Activated T-cell treated with anti-CD3 and anti-CD28 coated beads, Interleukin-2, amount 50 U/mL, for 24 hours (primary cell): ENCODE data around the gene PCNX4.
"Not testable (repeated sequence)": the region's sequence is repeated elsewhere in the genome, so short reads cannot be mapped to it uniquely, and the experiment has no call there.

Experiments
- DNase-seq: peaks from one replicate; pipeline ENCODE4 v3.0.0-alpha.2; 2020
- H3K27ac Mint-ChIP-seq: 2 replicates; pipeline ENCODE4 v1.8.0; 2020; ENCODE audit warnings: mild to moderate bottlenecking, mixed read lengths
- H3K27me3 Mint-ChIP-seq: 2 replicates; pipeline ENCODE4 v1.8.0; 2020; ENCODE audit warnings: mixed read lengths
- H3K36me3 Mint-ChIP-seq: 2 replicates; pipeline ENCODE4 v1.8.0; 2020; ENCODE audit warnings: low read depth, mixed read lengths
- H3K4me1 Mint-ChIP-seq: 2 replicates; pipeline ENCODE4 v1.8.0; 2020; ENCODE audit warnings: low read depth, mixed read lengths
- H3K4me3 Mint-ChIP-seq: 2 replicates; pipeline ENCODE4 v1.8.0; 2020; ENCODE audit warnings: mild to moderate bottlenecking, moderate library complexity, mixed read lengths
- H3K9me3 Mint-ChIP-seq: 2 replicates; pipeline ENCODE4 v1.8.0; 2020; ENCODE audit warnings: mixed read lengths

The PCNX4 gene

GRCh38 chr14:60093080-60093479 lies 1.4 kb downstream of the PCNX4 start:
- H3K27ac Mint-ChIP-seq, result peak overlapping the region; percentile 96
- peaks cover 49% of the 10 kb centered on the region for H3K4me1 Mint-ChIP-seq
- no peak for DNase-seq
- H3K36me3 Mint-ChIP-seq, result peaks cover 57% of the 10 kb centered on the region
- H3K9me3 Mint-ChIP-seq, result no peaks in the 10 kb centered on the region
- H3K27me3 Mint-ChIP-seq, result no peaks in the 10 kb centered on the region
- peak overlapping the region; percentile 97 for H3K4me3 Mint-ChIP-seq

DNA sequence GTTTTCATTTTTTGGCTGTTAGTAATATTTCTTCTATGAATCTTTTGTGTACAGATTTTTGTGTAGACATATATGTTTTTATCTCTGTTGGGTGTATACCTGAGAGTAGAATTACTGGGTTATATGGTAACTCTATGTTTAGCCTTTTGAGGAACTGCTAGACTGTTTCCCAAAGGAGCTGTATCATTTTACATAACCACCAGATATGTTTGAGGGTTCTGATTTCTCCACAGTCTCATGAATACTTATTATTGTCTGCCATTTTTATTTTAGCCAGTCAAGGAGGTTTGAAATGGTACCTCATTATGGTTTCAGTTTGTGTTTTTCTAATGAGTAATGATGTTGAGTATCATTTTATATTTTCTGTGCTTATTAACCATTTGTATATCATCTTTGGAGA lies 1.9 kb downstream of the PCNX4 start:
- no peaks in the 10 kb centered on the region for H3K9me3 Mint-ChIP-seq
- H3K4me1 Mint-ChIP-seq, result peaks cover 52% of the 10 kb centered on the region
- H3K36me3 Mint-ChIP-seq, result peaks cover 62% of the 10 kb centered on the region
- no peaks in the 10 kb centered on the region for H3K27me3 Mint-ChIP-seq
- H3K4me3 Mint-ChIP-seq, result peak overlapping the region; percentile 97
- H3K27ac Mint-ChIP-seq, result peak overlapping the region; percentile 96
- no peak for DNase-seq

DNA sequence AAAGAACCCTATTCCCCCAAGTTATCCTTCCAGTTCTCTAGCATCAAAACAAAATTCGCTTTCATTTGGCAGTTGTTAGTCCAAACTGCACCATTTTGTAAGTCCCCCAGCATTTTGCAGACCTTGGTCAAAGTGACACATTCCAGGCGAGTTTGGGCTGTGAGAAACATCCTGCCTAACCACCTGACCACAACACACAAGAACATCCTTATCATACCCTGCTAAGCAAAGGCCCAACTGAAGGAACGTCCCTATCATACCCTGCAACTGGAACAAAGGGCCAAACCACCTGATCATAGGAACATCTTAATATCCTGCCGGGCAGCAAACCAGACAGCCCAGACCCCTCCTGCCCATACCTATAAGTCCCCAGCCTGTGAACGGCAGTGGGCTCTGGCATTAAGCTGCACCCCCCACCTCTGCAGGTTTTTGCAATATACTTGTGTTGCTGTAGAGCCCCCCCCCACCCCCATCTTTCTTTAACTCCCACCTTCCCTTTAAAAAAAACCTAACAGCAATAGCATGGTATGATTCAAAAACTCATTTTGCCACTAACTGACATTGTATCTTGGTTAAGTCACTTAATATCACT lies 2.7 kb downstream of the PCNX4 start:
- H3K27ac Mint-ChIP-seq, result peak overlapping the region; percentile 48
- no peaks in the 10 kb centered on the region for H3K27me3 Mint-ChIP-seq
- H3K36me3 Mint-ChIP-seq, result peaks cover 62% of the 10 kb centered on the region
- DNase-seq, result no peak
- H3K9me3 Mint-ChIP-seq, result no peaks in the 10 kb centered on the region
- H3K4me1 Mint-ChIP-seq, result peaks cover 52% of the 10 kb centered on the region
- H3K4me3 Mint-ChIP-seq, result peak overlapping the region; percentile 97

GRCh38 chr14:60095231-60095630 lies 3.5 kb downstream of the PCNX4 start:
- H3K4me3 Mint-ChIP-seq, result peak overlapping the region; percentile 30
- no peak overlapping the region for H3K27ac Mint-ChIP-seq
- no peak for DNase-seq

DNA sequence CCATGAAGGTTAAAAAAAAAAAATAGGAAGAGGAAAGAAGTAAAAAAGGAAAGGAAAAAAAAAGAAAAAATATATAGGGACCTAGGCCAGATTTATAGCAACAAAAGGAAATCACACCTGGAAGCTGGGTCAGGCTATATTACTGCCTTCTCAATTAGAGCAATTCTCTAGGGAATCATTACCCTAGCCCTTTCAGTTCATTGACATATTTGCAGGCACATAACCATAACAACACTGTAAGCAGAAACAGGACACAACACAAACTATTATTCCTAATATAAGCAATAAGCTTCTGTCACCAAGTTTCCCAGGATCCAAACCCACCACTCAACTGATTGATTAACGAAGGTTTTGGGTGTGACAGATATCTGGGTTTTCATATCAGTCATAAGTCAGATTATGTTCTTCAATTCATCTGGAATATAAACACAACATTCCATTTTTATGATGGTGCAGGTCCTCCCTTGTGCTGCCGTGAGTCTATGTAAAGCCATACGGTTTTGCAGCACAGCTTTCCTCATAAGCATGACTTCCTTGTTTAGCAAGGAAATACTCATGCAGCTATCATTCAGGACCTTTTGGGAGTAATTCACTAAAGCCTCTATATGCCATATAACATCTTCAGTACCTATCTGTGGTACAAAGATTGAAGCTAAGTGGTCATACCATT lies 4.2 kb downstream of the PCNX4 start:
- peaks cover 73% of the 10 kb centered on the region for H3K36me3 Mint-ChIP-seq
- peaks cover 56% of the 10 kb centered on the region for H3K4me1 Mint-ChIP-seq
- DNase-seq, result no peak
- no peak overlapping the region for H3K4me3 Mint-ChIP-seq
- H3K27me3 Mint-ChIP-seq, result no peaks in the 10 kb centered on the region
- H3K9me3 Mint-ChIP-seq, result no peaks in the 10 kb centered on the region
- no peak overlapping the region for H3K27ac Mint-ChIP-seq

More at GRCh38 chr14:60095231-60095630, 3.5 kb downstream of the PCNX4 start:
- H3K9me3 Mint-ChIP-seq, result no peaks in the 10 kb centered on the region
- H3K36me3 Mint-ChIP-seq, result peaks cover 67% of the 10 kb centered on the region
- peaks cover 56% of the 10 kb centered on the region for H3K4me1 Mint-ChIP-seq
- no peaks in the 10 kb centered on the region for H3K27me3 Mint-ChIP-seq

DNA sequence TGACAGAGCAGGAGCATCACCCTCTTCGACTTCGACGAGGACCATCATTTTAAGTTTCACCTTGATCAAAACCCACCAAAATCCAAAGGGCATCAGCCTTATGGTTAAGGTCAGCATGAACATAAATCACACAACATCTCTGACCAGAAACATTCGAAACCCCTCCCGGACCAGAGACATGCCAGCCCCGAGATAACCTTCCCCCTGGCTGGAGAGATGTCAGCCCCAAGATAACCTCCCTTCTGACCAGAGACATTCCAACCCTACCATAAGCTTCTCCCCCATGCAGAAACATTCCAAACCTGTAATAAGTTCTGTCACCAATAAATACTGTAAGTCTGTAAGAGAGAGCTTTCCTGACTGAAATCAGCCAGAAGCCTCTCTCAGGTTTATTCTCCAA lies 6.3 kb downstream of the PCNX4 start:
- peaks cover 73% of the 10 kb centered on the region for H3K36me3 Mint-ChIP-seq
- no peaks in the 10 kb centered on the region for H3K9me3 Mint-ChIP-seq
- no peak for DNase-seq
- H3K27me3 Mint-ChIP-seq, result no peaks in the 10 kb centered on the region
- no peak overlapping the region for H3K27ac Mint-ChIP-seq
- H3K4me3 Mint-ChIP-seq, result no peak overlapping the region
- peaks cover 66% of the 10 kb centered on the region for H3K4me1 Mint-ChIP-seq

DNA sequence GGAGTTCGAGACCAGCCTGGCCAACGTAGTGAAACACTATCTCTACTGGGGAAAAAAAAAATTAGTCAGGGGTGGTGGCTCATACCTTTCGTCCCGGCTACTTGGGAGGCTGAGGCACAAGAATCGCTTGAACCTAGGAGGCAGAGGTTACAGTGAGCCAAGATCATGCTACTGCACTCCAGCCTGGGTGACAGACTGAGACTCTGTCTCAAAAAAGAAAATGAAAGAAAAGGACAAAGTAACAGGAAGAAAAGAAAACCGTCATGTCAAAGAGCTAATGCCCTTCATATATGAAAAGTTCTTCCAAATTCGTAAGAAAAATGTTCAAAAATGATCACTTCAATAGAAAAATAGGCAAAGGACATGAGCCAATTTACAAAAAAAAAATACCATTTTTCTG lies 8.1 kb downstream of the PCNX4 start:
- H3K4me3 Mint-ChIP-seq, H3K27ac Mint-ChIP-seq, H3K9me3 Mint-ChIP-seq, DNase-seq, H3K27me3 Mint-ChIP-seq: not testable (repeated sequence)
- H3K4me1 Mint-ChIP-seq, result peaks cover 62% of the 10 kb centered on the region
- H3K36me3 Mint-ChIP-seq, result peaks cover 76% of the 10 kb centered on the region

- Mint-ChIP-seq H3K4me1 (peaks cover 58% of the 10 kb centered on the region), H3K27ac (no peak overlapping the region), H3K9me3 (peaks cover 7% of the 10 kb centered on the region), H3K27me3 (no peaks in the 10 kb centered on the region), H3K36me3 (peaks cover 72% of the 10 kb centered on the region), H3K4me3 (no peak overlapping the region)
- no peak for DNase-seq
Measured at GRCh38 chr14:60101786-60102185, 10.1 kb downstream of the PCNX4 start.

GRCh38 chr14:60102389-60102788 lies 10.7 kb downstream of the PCNX4 start:
- Mint-ChIP-seq H3K4me1 (peaks cover 54% of the 10 kb centered on the region), H3K36me3 (peaks cover 68% of the 10 kb centered on the region), H3K27me3 (no peaks in the 10 kb centered on the region), H3K9me3 (peaks cover 7% of the 10 kb centered on the region), H3K27ac (no peak overlapping the region), H3K4me3 (no peak overlapping the region)
- DNase-seq, result no peak

GRCh38 chr14:60106339-60106738 lies 14.6 kb downstream of the PCNX4 start:
- H3K4me1 Mint-ChIP-seq, result peaks cover 46% of the 10 kb centered on the region

DNA sequence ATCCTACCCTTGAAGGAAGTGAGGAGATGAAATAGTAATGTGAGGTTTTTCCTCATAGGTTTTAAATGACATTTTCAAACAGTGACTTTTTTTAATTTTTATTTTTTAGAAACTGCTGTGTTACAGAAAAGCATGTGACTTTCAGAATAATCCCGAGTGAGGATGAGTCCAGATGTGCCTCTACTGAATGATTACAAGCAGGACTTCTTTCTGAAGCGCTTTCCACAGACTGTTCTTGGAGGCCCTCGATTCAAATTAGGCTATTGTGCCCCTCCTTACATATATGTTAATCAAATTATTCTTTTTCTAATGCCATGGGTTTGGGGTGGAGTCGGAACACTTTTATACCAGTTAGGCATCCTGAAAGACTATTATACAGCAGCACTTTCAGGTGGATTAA lies 15.8 kb downstream of the PCNX4 start:
- peaks cover 43% of the 10 kb centered on the region for H3K4me1 Mint-ChIP-seq
- no peak overlapping the region for H3K4me3 Mint-ChIP-seq
- DNase-seq, result no peak
- no peak overlapping the region for H3K27ac Mint-ChIP-seq
- H3K36me3 Mint-ChIP-seq, result peaks cover 69% of the 10 kb centered on the region
- no peaks in the 10 kb centered on the region for H3K27me3 Mint-ChIP-seq
- H3K9me3 Mint-ChIP-seq, result peaks cover 7% of the 10 kb centered on the region

More at GRCh38 chr14:60106339-60106738, 14.6 kb downstream of the PCNX4 start:
- peaks cover 7% of the 10 kb centered on the region for H3K9me3 Mint-ChIP-seq
- H3K36me3 Mint-ChIP-seq, result peaks cover 72% of the 10 kb centered on the region
- no peaks in the 10 kb centered on the region for H3K27me3 Mint-ChIP-seq
- no peak overlapping the region for H3K4me3 Mint-ChIP-seq
- H3K27ac Mint-ChIP-seq, result no peak overlapping the region
- no peak for DNase-seq

- Mint-ChIP-seq H3K36me3 (peaks cover 70% of the 10 kb centered on the region), H3K4me3 (no peak overlapping the region), H3K27me3 (no peaks in the 10 kb centered on the region), H3K9me3 (no peaks in the 10 kb centered on the region), H3K4me1 (peaks cover 22% of the 10 kb centered on the region), H3K27ac (no peak overlapping the region)
- no peak for DNase-seq
Measured at GRCh38 chr14:60111732-60112131, 20.0 kb downstream of the PCNX4 start.

GRCh38 chr14:60114881-60115280 lies 23.2 kb downstream of the PCNX4 start:
- no peak overlapping the region for H3K27ac Mint-ChIP-seq

GRCh38 chr14:60116181-60116580 lies 24.5 kb downstream of the PCNX4 start:
- DNase-seq, result no peak
- no peak overlapping the region for H3K27ac Mint-ChIP-seq

More at GRCh38 chr14:60114881-60115280, 23.2 kb downstream of the PCNX4 start:
- Mint-ChIP-seq H3K4me3 (no peak overlapping the region), H3K9me3 (no peaks in the 10 kb centered on the region), H3K27me3 (no peaks in the 10 kb centered on the region), H3K36me3 (peaks cover 69% of the 10 kb centered on the region), H3K4me1 (peaks cover 15% of the 10 kb centered on the region)
- no peak for DNase-seq

GRCh38 chr14:60125918-60126317 lies 34.2 kb downstream of the PCNX4 start:
- Mint-ChIP-seq H3K36me3 (peaks cover 85% of the 10 kb centered on the region), H3K27ac (no peak overlapping the region), H3K9me3 (no peaks in the 10 kb centered on the region), H3K4me3 (no peak overlapping the region), H3K27me3 (no peaks in the 10 kb centered on the region), H3K4me1 (no peaks in the 10 kb centered on the region)
- DNase-seq, result no peak

More at GRCh38 chr14:60116181-60116580, 24.5 kb downstream of the PCNX4 start:
- H3K4me3 Mint-ChIP-seq, result no peak overlapping the region
- no peaks in the 10 kb centered on the region for H3K27me3 Mint-ChIP-seq
- peaks cover 71% of the 10 kb centered on the region for H3K36me3 Mint-ChIP-seq
- H3K4me1 Mint-ChIP-seq, result peaks cover 9% of the 10 kb centered on the region
- no peaks in the 10 kb centered on the region for H3K9me3 Mint-ChIP-seq
